G401.6 (cell line): Measurements from ENCODE around the gene CGGBP1.

Experiments
- FAIRE-seq: peaks from 2 replicates; lab custom pipeline; 2012; peaks lifted over from hg19 to GRCh38; lab: Jason Lieb, UNC

Gene CGGBP1

GRCh38 chr3:88058581-88059379 is at the start of gene CGGBP1, which contains the start of gene ZNF654:
CGGBP1 (minus strand) TSS chr3:88059005; CDS start chr3:88055976, 3,029 bp downstream.
ZNF654 (plus strand) TSS chr3:88059255; CDS start chr3:88059320, 65 bp downstream.
- FAIRE-seq, result peak; percentile 92

- FAIRE-seq, result no peak
These were observed 46.5 kb upstream of the CGGBP1 start for GRCh38 chr3:88105325-88105724.

GRCh38 chr3:88101142-88101541 is 42.3 kb upstream of the CGGBP1 start:
- no peak for FAIRE-seq

- no peak for FAIRE-seq
These were observed 34.5 kb upstream of the CGGBP1 start for GRCh38 chr3:88093266-88093665.

GRCh38 chr3:88092270-88092669 is 33.5 kb upstream of the CGGBP1 start:
- no peak for FAIRE-seq

GRCh38 chr3:88090681-88091080 is 31.9 kb upstream of the CGGBP1 start:
- FAIRE-seq, result no peak

- no peak for FAIRE-seq
These were observed 25.3 kb upstream of the CGGBP1 start for GRCh38 chr3:88084097-88084501.

- no peak for FAIRE-seq
These were observed 24.0 kb upstream of the CGGBP1 start for GRCh38 chr3:88082854-88083253.

- FAIRE-seq, result no peak
These were observed 20.1 kb upstream of the CGGBP1 start for GRCh38 chr3:88078932-88079331.

- no peak for FAIRE-seq
These were observed 17.9 kb upstream of the CGGBP1 start for GRCh38 chr3:88076712-88077111.

GRCh38 chr3:88075497-88075896 is 16.7 kb upstream of the CGGBP1 start:
- FAIRE-seq, result no peak

- no peak for FAIRE-seq
These were observed 16.3 kb upstream of the CGGBP1 start for GRCh38 chr3:88075072-88075471.

GRCh38 chr3:88061746-88062145 is 2.9 kb upstream of the CGGBP1 start:
- FAIRE-seq, result no peak

- FAIRE-seq, result no peak
These were observed 770 bp upstream of the CGGBP1 start for GRCh38 chr3:88059380-88060170.

- no peak for FAIRE-seq
These were observed 562 bp downstream of the CGGBP1 start for GRCh38 chr3:88058306-88058580.

GRCh38 chr3:88057630-88058305 is 1.0 kb downstream of the CGGBP1 start:
- peak; percentile 61 for FAIRE-seq

GRCh38 chr3:88046766-88047165 is 12.0 kb downstream of the CGGBP1 start:
- no peak for FAIRE-seq

- no peak for FAIRE-seq
These were observed 14.4 kb downstream of the CGGBP1 start for GRCh38 chr3:88044411-88044810.

GRCh38 chr3:88041005-88041404 is 17.8 kb downstream of the CGGBP1 start:
- FAIRE-seq, result no peak

GRCh38 chr3:88040529-88040928 is 18.3 kb downstream of the CGGBP1 start:
- no peak for FAIRE-seq

GRCh38 chr3:88038566-88038965 is 20.2 kb downstream of the CGGBP1 start:
- FAIRE-seq, result no peak

GRCh38 chr3:88036221-88036620 is 22.6 kb downstream of the CGGBP1 start:
- no peak for FAIRE-seq
